ENCODE measurements around the gene RPL29. TPM values are rescaled to one million over a fixed set of nuclear protein-coding genes. Genes with fewer than 3 reads are reported as not detected.

The RPL29 gene
- total and polyA plus RNA-seq, 8 donors = 643 to 1,829 (median 1,063) TPM

DNA sequence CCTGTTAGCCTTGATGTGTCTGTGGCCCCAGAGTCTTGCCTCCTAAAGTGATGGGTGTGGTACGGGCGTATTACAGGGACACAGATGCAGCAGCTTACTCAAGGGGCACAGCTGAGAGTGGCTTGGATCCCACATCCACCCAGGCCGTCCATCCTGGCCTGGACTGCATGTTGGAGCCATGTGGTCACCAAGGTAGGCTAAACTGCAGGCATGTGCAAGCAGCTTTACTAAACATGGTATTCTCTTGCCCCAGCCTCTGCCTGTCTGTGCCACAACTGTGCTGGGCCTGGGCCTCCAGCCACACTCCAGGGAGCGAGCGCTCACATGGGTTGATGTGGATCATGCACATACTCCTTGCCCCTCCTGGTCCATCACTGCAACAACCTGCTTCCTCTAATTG is 46.6 kb downstream of the RPL29 start:
- no peaks in the 10 kb centered on the region for H3K4me1 ChIP-seq
- whole genome bisulfite sequencing, 2 donors = 86 to 95% methylated on average over 5 of the region's 5 CpGs
- no peak overlapping the region for H3K27ac ChIP-seq
- no peak for ATAC-seq
- peak in 1 of 6 donors; percentile 30 for DNase-seq
- H3K36me3 ChIP-seq = no peaks in the 10 kb centered on the region
- no peak overlapping the region for H3K4me3 ChIP-seq
- TF ChIP-seq, protein P1, sequence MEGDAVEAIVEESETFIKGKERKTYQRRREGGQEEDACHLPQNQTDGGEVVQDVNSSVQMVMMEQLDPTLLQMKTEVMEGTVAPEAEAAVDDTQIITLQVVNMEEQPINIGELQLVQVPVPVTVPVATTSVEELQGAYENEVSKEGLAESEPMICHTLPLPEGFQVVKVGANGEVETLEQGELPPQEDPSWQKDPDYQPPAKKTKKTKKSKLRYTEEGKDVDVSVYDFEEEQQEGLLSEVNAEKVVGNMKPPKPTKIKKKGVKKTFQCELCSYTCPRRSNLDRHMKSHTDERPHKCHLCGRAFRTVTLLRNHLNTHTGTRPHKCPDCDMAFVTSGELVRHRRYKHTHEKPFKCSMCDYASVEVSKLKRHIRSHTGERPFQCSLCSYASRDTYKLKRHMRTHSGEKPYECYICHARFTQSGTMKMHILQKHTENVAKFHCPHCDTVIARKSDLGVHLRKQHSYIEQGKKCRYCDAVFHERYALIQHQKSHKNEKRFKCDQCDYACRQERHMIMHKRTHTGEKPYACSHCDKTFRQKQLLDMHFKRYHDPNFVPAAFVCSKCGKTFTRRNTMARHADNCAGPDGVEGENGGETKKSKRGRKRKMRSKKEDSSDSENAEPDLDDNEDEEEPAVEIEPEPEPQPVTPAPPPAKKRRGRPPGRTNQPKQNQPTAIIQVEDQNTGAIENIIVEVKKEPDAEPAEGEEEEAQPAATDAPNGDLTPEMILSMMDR (IDR thresholded peaks at IDR 0.05) = no peak
- intact Hi-C loops (cut with DNase I) = loop anchor here in 1 of 3 donors (10.0 kb wide), 1 partner anchor 176 kb away; no protein-coding TSS in a partner anchor
- FAIRE-seq = no peak
- no peaks in the 10 kb centered on the region for H3K9me3 ChIP-seq
- H3K27me3 ChIP-seq = no peaks in the 10 kb centered on the region

DNA sequence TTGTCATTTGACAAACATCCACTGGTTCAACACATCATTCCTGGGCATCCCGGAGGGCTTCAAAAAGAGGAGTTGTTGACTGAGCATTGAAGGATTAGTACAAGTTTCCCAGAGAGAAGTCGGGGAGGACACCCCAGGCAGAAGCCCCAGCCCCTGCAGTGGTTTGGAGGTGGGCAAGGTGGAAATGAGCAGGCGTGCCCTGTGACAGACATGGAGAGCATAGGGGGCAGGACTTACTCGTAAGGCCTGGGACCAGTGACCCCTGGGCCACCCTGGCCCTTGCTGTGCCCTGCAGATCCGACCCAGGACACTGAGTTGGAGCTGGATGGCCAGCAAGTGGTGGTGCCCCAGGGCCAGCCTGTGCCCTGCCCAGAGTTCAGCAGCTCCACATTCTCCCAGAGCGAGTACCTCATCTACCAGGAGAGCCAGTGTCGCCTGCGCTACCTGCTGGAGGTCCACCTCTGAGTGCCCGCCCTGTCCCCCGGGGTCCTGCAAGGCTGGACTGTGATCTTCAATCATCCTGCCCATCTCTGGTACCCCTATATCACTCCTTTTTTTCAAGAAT is 47.6 kb downstream of the RPL29 start:
- DNase-seq (peak in 1 of 6 donors; percentile 35), FAIRE-seq (no peak), ATAC-seq (no peak)
- H3K4me1 ChIP-seq = no peaks in the 10 kb centered on the region
- intact Hi-C loops (cut with DNase I) = loop anchor here in 1 of 3 donors (10.0 kb wide), 1 partner anchor 177 kb away; no protein-coding TSS in a partner anchor
- no peak overlapping the region for H3K4me3 ChIP-seq
- no peaks in the 10 kb centered on the region for H3K27me3 ChIP-seq
- H3K36me3 ChIP-seq = no peaks in the 10 kb centered on the region
- 82 to 87% methylated on average over 10 of the region's 10 CpGs for WGBS, 2 donors
- TF ChIP-seq, protein P1 (IDR thresholded peaks at IDR 0.05) = no peak
- no peaks in the 10 kb centered on the region for H3K9me3 ChIP-seq
- no peak overlapping the region for H3K27ac ChIP-seq

DNA sequence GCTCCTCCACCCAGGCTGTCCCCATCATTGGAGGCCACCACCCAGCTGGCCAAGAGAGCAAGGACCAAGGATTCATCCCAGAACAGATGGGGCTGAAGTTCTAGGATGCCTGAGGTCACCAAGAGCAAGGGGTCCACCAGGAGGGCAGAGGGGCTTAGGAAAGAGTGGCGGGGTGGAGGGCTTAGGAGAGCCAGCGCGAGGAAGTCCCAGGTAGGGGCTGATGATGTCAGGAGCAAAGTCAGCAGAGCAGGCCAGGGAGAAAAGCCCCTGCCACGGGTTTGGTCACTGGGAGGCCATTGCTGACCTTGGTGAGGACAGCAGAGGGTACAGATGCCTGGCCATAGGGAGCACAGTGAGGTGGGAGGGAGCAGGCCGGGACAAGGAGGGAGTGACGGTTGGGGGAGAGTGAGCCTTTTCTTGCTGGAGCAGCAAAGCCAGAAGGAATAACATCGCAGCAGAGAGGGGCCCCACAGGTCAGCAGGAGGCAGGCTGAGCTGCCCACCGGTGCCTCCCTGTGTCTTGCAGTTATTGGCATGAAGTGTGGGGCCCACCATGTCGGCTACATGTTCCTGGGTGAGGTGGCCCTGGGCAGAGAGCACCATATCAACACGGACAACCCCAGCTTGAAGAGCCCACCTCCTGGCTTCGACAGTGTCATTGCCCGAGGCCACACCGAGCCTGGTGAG is 48.3 kb downstream of the RPL29 start:
- intact Hi-C loops (cut with DNase I) = loop anchor here in 1 of 3 donors (10.0 kb wide), 1 partner anchor 177 kb away; no protein-coding TSS in a partner anchor
- 65 to 69% methylated on average over 13 of the region's 13 CpGs for WGBS, 2 donors
- FAIRE-seq = no peak
- peaks cover 0 to 1% (median 0%) of the 10 kb centered on the region in 3 donors for H3K4me1 ChIP-seq
- no peaks in the 10 kb centered on the region for H3K36me3 ChIP-seq
- TF ChIP-seq, protein P1 (IDR thresholded peaks at IDR 0.05) = no peak
- no peaks in the 10 kb centered on the region for H3K9me3 ChIP-seq
- no peak overlapping the region for H3K27ac ChIP-seq
- no peak overlapping the region for H3K4me3 ChIP-seq
- no peak for ATAC-seq
- peak in 1 of 6 donors; percentile 30 for DNase-seq
- H3K27me3 ChIP-seq = no peaks in the 10 kb centered on the region

DNA sequence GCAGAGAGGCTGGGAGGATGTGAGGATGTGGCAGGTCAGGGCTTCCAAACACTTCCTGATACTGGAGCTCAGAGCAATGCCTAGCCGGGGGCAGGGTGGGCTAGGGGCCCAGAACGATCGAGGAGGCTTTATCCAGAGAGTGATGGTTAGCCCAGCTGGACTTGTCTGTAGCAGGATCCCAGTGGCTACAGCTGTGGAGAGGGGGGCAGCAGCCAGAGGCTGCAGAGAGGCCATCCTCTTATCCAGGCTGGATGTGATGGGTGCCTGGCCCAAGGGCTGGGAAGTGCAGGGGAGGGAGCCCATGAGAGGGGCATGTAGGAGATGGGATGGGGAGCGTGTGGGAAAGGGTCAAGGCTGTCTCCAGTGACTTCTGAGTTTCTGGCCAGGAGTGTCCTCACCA is 48.9 kb downstream of the RPL29 start:
- peaks cover 0 to 3% (median 0%) of the 10 kb centered on the region in 3 donors for H3K4me1 ChIP-seq
- no peaks in the 10 kb centered on the region for H3K27me3 ChIP-seq
- no peak for ATAC-seq
- intact Hi-C loops (cut with DNase I) = loop anchor here in 1 of 3 donors (10.0 kb wide), 1 partner anchor 178 kb away; no protein-coding TSS in a partner anchor
- H3K4me3 ChIP-seq = no peak overlapping the region
- H3K27ac ChIP-seq = no peak overlapping the region
- peak in 2 of 6 donors; percentile 4 to 36 for DNase-seq
- no peaks in the 10 kb centered on the region for H3K9me3 ChIP-seq
- FAIRE-seq = no peak
- H3K36me3 ChIP-seq = no peaks in the 10 kb centered on the region
- WGBS, 2 donors = 64 to 68% methylated on average over 4 of the region's 4 CpGs
- TF ChIP-seq, protein P1 (IDR thresholded peaks at IDR 0.05) = no peak
